HEK293 (cell line): ENCODE results near the gene CCP110.
A peak's percentile ranks its signal among the peaks of the same experiment; 100 is the strongest.

Source experiments
- CTCF ChIA-PET: fragments of 350-600 bp; formaldehyde crosslinking; extraction: SDS; loops from one replicate; lab custom pipeline; 2021; ENCODE audit warnings: antibody characterized with exemption; lab: Yijun Ruan, JAX
- POLR2A ChIA-PET: fragments of 300-600 bp; formaldehyde crosslinking; extraction: SDS; loops from one replicate; lab custom pipeline; 2020; ENCODE audit warnings: antibody characterized with exemption, inconsistent platforms; lab: Yijun Ruan, JAX
- H3K27ac ChIP-seq: fragments of 200-500 bp; sonication (Bioruptor generic); 2 replicates; pipeline ENCODE4 v1.5.1; 2014; ENCODE audit warnings: low read depth, low read length, control low read depth, inconsistent platforms; ENCODE audit errors: extremely low read depth
- H3K36me3 ChIP-seq, 2 experiments: fragments of 200-500 bp in 1 of 2; sonication (Bioruptor generic) in 1 of 2; 1 replicate in 1 of 2; 2 replicates in 1 of 2; pipeline ENCODE4 v1.5.1; 2014 to 2017; ENCODE audit warnings: inconsistent platforms in 2 of 2, low read length in 2 of 2; ENCODE audit not compliant: control insufficient read depth in 2 of 2, insufficient read depth in 1 of 2
- H3K4me1 ChIP-seq: fragments of 200-500 bp; sonication (Bioruptor generic); 2 replicates; pipeline ENCODE4 v1.5.1; 2014; ENCODE audit warnings: mild to moderate bottlenecking, low read length, inconsistent platforms; ENCODE audit not compliant: control insufficient read depth, insufficient read depth
- H3K4me3 ChIP-seq: 2 replicates; pipeline ENCODE4 v1.5.1; 2011; ENCODE audit warnings: low read depth, mild to moderate bottlenecking, control low read depth, low read length, moderate library complexity
- H3K9me3 ChIP-seq: fragments of 200-500 bp; sonication (Bioruptor generic); 2 replicates; pipeline ENCODE4 v1.5.1; 2014; ENCODE audit warnings: low read depth, low read length, inconsistent platforms; ENCODE audit not compliant: control insufficient read depth, insufficient read depth
- AEBP2 ChIP-seq: fragments of 450-650 bp; formaldehyde crosslinking; IDR thresholded peaks from 2 replicates; pipeline ENCODE4 v1.5.1; 2016; ENCODE audit warnings: missing biosample characterization, missing genetic modification characterization, borderline replicate concordance
- ATF2 ChIP-seq: fragments of 450-650 bp; formaldehyde crosslinking; IDR thresholded peaks from 2 replicates; pipeline ENCODE4 v1.5.1; 2016; ENCODE audit warnings: missing biosample characterization, missing genetic modification characterization, low read depth
- PRDM1 ChIP-seq: fragments of 450-650 bp; formaldehyde crosslinking; IDR thresholded peaks from 2 replicates; pipeline ENCODE4; 2016; ENCODE audit warnings: missing biosample characterization, missing genetic modification characterization
- REPIN1 ChIP-seq: fragments of 450-650 bp; formaldehyde crosslinking; IDR thresholded peaks from 2 replicates; pipeline ENCODE4 v1.5.1; 2017; ENCODE audit warnings: missing biosample characterization, missing genetic modification characterization, low read depth
- REST ChIP-seq: fragments of 450-650 bp; formaldehyde crosslinking; IDR thresholded peaks from 2 replicates; pipeline ENCODE4 v1.5.1; 2016; ENCODE audit warnings: missing biosample characterization, missing genetic modification characterization
- SETDB1 ChIP-seq: IDR thresholded peaks from one replicate; pipeline ENCODE4 v1.6.1; 2017; ENCODE audit warnings: mild to moderate bottlenecking, low read length, moderate library complexity, mixed read lengths; ENCODE audit not compliant: insufficient read length
- SP7 ChIP-seq: fragments of 450-650 bp; formaldehyde crosslinking; IDR thresholded peaks from 2 replicates; pipeline ENCODE4 v1.5.1; 2016; ENCODE audit warnings: missing biosample characterization, missing genetic modification characterization
- ZBTB44 ChIP-seq: fragments of 450-650 bp; IDR thresholded peaks from 2 replicates; pipeline ENCODE4 v1.5.1; 2018; ENCODE audit warnings: missing biosample characterization, mild to moderate bottlenecking, missing genetic modification characterization
- ZBTB7A ChIP-seq: fragments of 450-650 bp; formaldehyde crosslinking; IDR thresholded peaks from 2 replicates; pipeline ENCODE4 v1.5.1; 2016; ENCODE audit warnings: low read depth, missing biosample characterization, missing genetic modification characterization
- ZBTB8A ChIP-seq: fragments of 450-650 bp; formaldehyde crosslinking; IDR thresholded peaks from 2 replicates; pipeline ENCODE4 v1.5.1; 2016; ENCODE audit warnings: missing biosample characterization, missing genetic modification characterization
- ZFP37 ChIP-seq: fragments of 450-650 bp; formaldehyde crosslinking; IDR thresholded peaks from 2 replicates; pipeline ENCODE4 v1.5.1; 2016; ENCODE audit warnings: missing biosample characterization, missing genetic modification characterization
- ZNF112 ChIP-seq: fragments of 450-650 bp; formaldehyde crosslinking; IDR thresholded peaks from 2 replicates; pipeline ENCODE4 v1.5.0; 2017; ENCODE audit warnings: missing biosample characterization, missing genetic modification characterization
- ZNF133 ChIP-seq: fragments of 450-650 bp; formaldehyde crosslinking; IDR thresholded peaks from 2 replicates; pipeline ENCODE4 v1.5.1; 2016; ENCODE audit warnings: missing biosample characterization, missing genetic modification characterization
- ZNF155 ChIP-seq: fragments of 450-650 bp; formaldehyde crosslinking; IDR thresholded peaks from 2 replicates; pipeline ENCODE4 v1.5.1; 2016; ENCODE audit warnings: missing biosample characterization, missing genetic modification characterization
- ZNF157 ChIP-seq: fragments of 450-650 bp; formaldehyde crosslinking; IDR thresholded peaks from 2 replicates; pipeline ENCODE4 v1.5.1; 2016; ENCODE audit warnings: missing biosample characterization, missing genetic modification characterization
- ZNF175 ChIP-seq: fragments of 450-650 bp; formaldehyde crosslinking; IDR thresholded peaks from 2 replicates; pipeline ENCODE4 v1.5.1; 2016; ENCODE audit warnings: missing biosample characterization, missing genetic modification characterization
- ZNF280D ChIP-seq: fragments of 450-650 bp; formaldehyde crosslinking; IDR thresholded peaks from 2 replicates; pipeline ENCODE4 v1.5.1; 2016; ENCODE audit warnings: missing biosample characterization, missing genetic modification characterization
- ZNF324 ChIP-seq: fragments of 450-650 bp; formaldehyde crosslinking; IDR thresholded peaks from 2 replicates; pipeline ENCODE4 v1.5.1; 2016; ENCODE audit warnings: missing biosample characterization, missing genetic modification characterization
- ZNF391 ChIP-seq: fragments of 450-650 bp; formaldehyde crosslinking; IDR thresholded peaks from 2 replicates; pipeline ENCODE4 v1.5.1; 2016; ENCODE audit warnings: low read depth, missing biosample characterization, missing genetic modification characterization, borderline replicate concordance
- ZNF449 ChIP-seq: fragments of 450-650 bp; formaldehyde crosslinking; IDR thresholded peaks from 2 replicates; pipeline ENCODE4 v1.5.1; 2017; ENCODE audit warnings: missing biosample characterization, mild to moderate bottlenecking, missing genetic modification characterization, moderate library complexity
- ZNF514 ChIP-seq: fragments of 450-650 bp; formaldehyde crosslinking; IDR thresholded peaks from 2 replicates; pipeline ENCODE4 v1.5.1; 2016; ENCODE audit warnings: missing biosample characterization, missing genetic modification characterization
- ZNF529 ChIP-seq: fragments of 450-650 bp; formaldehyde crosslinking; IDR thresholded peaks from 2 replicates; pipeline ENCODE4 v1.5.1; 2017; ENCODE audit warnings: missing genetic modification characterization, missing biosample characterization; ENCODE audit not compliant: insufficient replicate concordance
- ZNF791 ChIP-seq: fragments of 450-650 bp; formaldehyde crosslinking; IDR thresholded peaks from 2 replicates; pipeline ENCODE4 v1.5.1; 2016; ENCODE audit warnings: missing biosample characterization, missing genetic modification characterization
- ZNF843 ChIP-seq: fragments of 450-650 bp; formaldehyde crosslinking; IDR thresholded peaks from 2 replicates; pipeline ENCODE4 v1.5.1; 2016; ENCODE audit warnings: missing biosample characterization, missing genetic modification characterization

Gene CCP110

GRCh38 chr16:19560078-19560477 is 36.3 kb downstream of the CCP110 start:
- TF ChIP-seq ZNF791 (tag by site-specific recombination) = no peak
- TF ChIP-seq ZNF157 (tag by site-specific recombination) = no peak
- TF ChIP-seq ZNF391 (tag by site-specific recombination) = no peak
- TF ChIP-seq ZNF280D = no peak
- TF ChIP-seq REST (tag by site-specific recombination) = no peak
- TF ChIP-seq ZBTB8A (tag by site-specific recombination) = no peak
- no peak for TF ChIP-seq ZNF175 (tag by site-specific recombination)
- no peak for TF ChIP-seq ZNF112
- TF ChIP-seq PRDM1 (tag by site-specific recombination) = no peak
- TF ChIP-seq ATF2 (tag by site-specific recombination) = no peak
- no peak for TF ChIP-seq ZNF529 (tag by site-specific recombination)
- no peak for TF ChIP-seq ZNF514 (tag by site-specific recombination)
- TF ChIP-seq ZBTB7A = no peak
- no peak for TF ChIP-seq ZNF324
- no peak for TF ChIP-seq ZNF449 (tag by site-specific recombination)
- no peak for TF ChIP-seq REPIN1 (tag by site-specific recombination)
- no peak overlapping the region for H3K4me3 ChIP-seq
- ChIA-PET POLR2A (no interaction called here), CTCF (interaction anchor here (0.6 to 1.4 kb wide), 11 partner anchors 8 to 732 kb away, joined by 3 to 6 read pairs (median 3); partner anchors contain the start of gene GPRC5B)
- no peaks in the 10 kb centered on the region for H3K9me3 ChIP-seq
- no peak overlapping the region for H3K27ac ChIP-seq
- no peaks in the 10 kb centered on the region for H3K4me1 ChIP-seq
- peaks cover 0 to 6% of the 10 kb centered on the region in 2 experiments; a peak in 2 of 3 replicates for H3K36me3 ChIP-seq

GRCh38 chr16:19563377-19563776 is 39.6 kb downstream of the CCP110 start:
- CTCF ChIA-PET = interaction anchor here (0.5 to 1.3 kb wide), 2 partner anchors 20 to 337 kb away, joined by 3 to 5 read pairs; no protein-coding TSS in a partner anchor
- no peaks in the 10 kb centered on the region for H3K9me3 ChIP-seq
- peaks cover 0 to 29% of the 10 kb centered on the region in 2 experiments; a peak in 2 of 3 replicates for H3K36me3 ChIP-seq
- POLR2A ChIA-PET = no interaction called here
- H3K4me1 ChIP-seq = no peaks in the 10 kb centered on the region
- no peak overlapping the region for H3K4me3 ChIP-seq
- no peak overlapping the region for H3K27ac ChIP-seq
- TF ChIP-seq ZBTB44 (tag by site-specific recombination) (no peak), AEBP2 (no peak), ZNF155 (no peak), SP7 (tag by site-specific recombination) (no peak), ZFP37 (tag by site-specific recombination) (no peak), ZNF843 (tag by site-specific recombination) (no peak), ZNF175 (tag by site-specific recombination) (no peak), SETDB1 (peak; percentile 41), ZNF133 (peak; percentile 99)
